ENCODE measurements around the gene DBH.
A peak's percentile ranks its signal among the peaks of the same experiment; 100 is the strongest.
"Not testable (repeated sequence)": the region's sequence is repeated elsewhere in the genome, so short reads cannot be mapped to it uniquely, and the experiment has no call there.

The DBH gene

DNA sequence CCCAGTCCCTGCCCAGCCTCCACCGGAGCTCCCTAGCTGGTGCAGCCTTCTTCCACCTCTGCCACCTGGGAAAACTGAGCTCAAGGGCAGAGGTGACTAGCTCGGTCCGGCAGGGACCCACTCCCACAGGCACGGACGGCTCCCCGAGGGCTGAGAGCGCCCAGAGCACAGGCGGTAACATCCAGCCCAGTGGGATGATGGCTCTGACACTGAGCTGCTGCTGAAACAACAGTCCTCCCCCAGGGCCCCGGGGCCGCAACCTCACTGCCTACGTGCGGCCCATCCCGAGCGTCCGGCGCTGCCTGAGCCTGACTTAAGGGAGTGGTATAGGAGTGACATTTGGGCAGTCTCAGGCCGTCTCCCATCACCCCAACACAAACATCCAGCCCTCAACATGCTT is 30.7 kb upstream of the DBH start:
- DNase-seq: no peak

DNA sequence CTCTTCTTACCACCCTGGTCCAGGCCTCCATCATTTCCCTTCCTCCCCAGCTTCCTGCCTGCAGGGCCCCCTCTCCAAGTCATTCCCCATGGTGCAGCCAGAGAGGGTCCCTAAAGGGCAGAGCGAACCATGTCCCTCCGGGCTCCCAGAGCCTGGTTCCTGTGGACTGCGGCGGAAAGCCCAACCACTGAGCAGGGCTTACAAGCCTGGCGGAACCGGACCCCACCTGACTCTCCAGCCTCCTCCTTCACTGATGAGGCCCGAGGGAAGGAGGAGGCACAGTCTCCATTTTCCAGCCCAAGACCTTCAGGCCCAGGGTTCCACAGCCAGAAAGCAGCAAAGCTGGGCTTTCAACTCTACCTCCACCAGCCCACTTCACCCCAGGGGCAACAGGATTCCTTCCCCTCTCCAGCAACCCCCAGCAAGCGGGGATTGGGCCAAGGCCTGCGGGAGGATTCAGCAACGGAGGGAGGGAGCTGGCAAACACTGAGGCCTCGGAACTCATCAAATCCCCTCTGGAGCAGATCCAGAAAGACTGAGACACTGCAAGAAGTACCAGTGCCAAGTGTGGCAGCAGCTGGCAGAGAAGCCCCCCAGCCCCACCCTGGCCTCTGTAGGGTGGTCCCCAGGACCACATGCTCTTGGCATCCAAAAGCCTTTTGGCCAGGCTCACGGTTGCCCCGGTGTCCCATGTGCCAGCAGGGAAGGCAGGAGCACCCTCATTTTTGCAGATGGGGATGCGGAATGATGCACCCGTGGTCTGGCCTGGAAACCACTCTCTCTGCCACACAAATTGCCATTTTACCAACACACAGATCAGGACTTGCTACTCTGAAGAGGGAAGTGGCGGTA is 30.1 kb upstream of the DBH start:
- DNase-seq: no peak

DNA sequence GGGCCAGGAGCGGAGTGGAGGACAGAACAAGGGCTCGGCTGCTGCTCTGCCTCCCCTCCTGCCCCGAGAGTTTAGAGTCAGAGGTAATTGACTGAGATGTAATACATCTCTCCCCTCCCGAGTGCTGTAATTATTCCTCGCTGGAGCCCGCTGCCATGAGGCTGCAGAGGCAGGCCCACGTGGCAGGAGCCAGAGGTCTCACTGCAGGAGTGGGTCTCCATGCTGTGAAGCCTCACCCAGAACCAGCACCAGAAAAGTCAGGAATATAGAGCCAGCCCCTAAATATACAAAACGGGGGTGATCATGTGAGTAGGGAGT is 29.5 kb upstream of the DBH start:
- no peak for DNase-seq

- no peak for DNase-seq
These were observed 28.8 kb upstream of the DBH start for GRCh38 chr9:133607381-133607780.

- no peak for DNase-seq
These were observed 28.2 kb upstream of the DBH start for GRCh38 chr9:133607976-133608375.

- DNase-seq: no peak
These were observed 27.8 kb upstream of the DBH start for GRCh38 chr9:133608382-133608781.

DNA sequence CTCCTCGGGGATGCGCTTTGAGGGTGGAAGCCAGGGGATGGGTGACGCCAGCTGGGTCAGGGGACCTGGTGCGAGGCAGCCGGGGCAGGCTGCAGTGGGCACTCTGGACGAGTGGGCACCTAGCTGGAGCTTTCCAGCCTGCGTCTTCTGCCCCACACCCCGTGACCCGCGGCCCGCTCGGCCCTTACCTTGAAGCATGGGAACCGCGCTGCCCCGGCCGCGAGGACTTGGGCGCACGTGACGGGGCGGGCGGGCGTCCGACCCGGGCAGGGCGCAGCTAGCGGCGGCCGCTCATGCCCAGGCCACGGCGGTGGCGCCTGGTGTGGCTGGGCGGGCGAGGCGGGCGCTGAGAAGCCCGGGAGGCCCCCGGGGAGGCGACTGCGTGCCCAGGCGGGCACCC is 27.3 kb upstream of the DBH start:
- no peak for DNase-seq

GRCh38 chr9:133609311-133610098 is 26.7 kb upstream of the DBH start, which contains the start of gene FAM163B:
Gene FAM163B, minus strand, starts transcription at chr9:133609389. Its CDS starts 29,166 bp downstream, at chr9:133580223.
- DNase-seq: peak; percentile 12

GRCh38 chr9:133610845-133611244 is 25.3 kb upstream of the DBH start:
- DNase-seq: no peak

GRCh38 chr9:133612051-133612450 is 24.1 kb upstream of the DBH start:
- no peak for DNase-seq

- DNase-seq: no peak
These were observed 23.3 kb upstream of the DBH start for GRCh38 chr9:133612816-133613215.

GRCh38 chr9:133613432-133613831 is 22.7 kb upstream of the DBH start:
- DNase-seq: no peak

DNA sequence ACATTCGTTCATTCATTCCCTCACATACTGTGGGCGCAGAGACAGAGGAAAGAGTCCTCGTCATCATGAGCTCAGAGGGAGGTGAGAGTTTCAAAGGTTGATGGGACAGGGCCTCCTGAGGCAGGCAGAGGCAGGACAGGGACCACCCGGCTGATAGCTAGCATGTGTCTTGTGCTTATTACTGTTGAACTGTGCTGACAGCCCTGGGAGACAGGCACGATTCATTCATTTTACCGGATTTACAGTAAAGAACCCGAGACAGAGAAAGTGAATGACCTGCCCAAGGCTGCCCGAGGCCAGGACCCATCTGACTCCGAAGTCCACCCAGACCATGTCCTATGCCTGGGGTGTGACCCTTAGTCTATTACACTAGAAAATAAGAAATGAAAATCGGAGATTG is 22.1 kb upstream of the DBH start:
- DNase-seq: no peak

GRCh38 chr9:133614678-133615077 is 21.5 kb upstream of the DBH start:
- no peak for DNase-seq

- DNase-seq: no peak
These were observed 21.0 kb upstream of the DBH start for GRCh38 chr9:133615186-133615585.

DNA sequence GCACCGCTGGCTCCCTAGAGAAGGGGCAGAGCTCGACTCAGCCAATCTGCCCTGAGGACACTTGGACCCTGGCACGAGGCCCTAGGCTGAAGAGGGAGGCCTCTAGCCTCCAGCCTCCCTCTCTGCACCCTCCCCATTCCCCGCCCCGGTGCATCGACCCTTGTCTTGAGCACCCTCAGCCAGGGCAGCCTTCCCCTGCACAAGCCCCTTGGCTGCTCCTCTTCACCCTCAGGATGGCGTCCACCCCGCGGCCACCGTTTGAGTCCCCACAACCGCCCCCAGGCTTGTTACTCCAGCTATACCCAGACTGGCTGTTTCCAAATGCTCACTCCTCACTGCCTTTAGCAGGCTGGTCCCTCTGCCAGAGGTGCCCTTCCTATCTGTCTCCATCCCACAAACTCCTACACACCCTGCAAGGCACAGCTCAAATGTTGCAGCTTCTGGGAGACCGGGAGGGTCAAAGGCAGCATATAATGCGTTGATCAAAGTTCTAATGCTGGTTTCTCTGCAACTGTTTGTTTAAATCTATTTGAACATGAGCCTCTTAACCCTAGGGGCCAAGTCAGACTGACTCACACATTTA is 20.5 kb upstream of the DBH start:
- DNase-seq: no peak

DNA sequence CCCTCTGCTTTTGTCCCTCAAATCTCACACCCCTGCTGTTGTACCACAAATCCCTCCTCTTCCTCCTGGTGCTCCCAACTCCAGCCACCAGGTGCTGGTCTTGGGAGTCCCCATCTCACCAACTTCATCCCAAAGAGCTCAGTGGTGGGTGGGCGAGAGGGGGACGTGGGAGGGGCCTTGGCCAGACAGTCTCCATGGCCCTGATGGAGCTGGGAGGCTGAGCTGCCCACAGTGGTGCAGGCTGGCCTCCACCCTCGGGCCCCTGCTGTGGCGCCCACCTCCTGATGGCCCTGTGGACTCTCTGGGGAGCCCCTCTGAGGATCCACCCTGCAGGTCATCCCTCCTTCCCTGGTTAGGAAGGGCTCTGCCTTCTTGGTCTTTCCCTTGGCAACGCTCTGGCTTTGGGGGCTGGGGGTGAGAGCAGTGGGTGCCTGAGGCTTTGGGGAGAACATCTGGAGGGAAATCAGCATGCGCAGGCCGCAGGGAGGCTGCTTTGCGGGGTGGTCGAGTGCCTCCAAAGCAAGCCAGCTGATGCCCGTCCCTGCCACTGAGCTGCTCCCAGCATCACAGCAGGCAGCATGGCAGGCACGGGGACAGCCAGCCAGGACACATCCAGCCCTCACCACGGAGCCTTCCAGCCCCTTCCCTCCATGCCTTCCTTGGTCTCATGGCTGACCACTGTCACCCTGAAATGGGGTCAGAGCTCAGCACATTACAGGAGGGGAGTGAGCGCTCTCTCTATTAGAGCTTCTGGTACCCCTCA is 19.3 kb upstream of the DBH start:
- DNase-seq: no peak

- no peak for DNase-seq
These were observed 17.4 kb upstream of the DBH start for GRCh38 chr9:133618726-133619125.

GRCh38 chr9:133619791-133620190 is 16.4 kb upstream of the DBH start:
- no peak for DNase-seq

GRCh38 chr9:133621725-133622267 is 14.4 kb upstream of the DBH start:
- DNase-seq: no peak

GRCh38 chr9:133622555-133622954 is 13.6 kb upstream of the DBH start:
- DNase-seq: no peak

DNA sequence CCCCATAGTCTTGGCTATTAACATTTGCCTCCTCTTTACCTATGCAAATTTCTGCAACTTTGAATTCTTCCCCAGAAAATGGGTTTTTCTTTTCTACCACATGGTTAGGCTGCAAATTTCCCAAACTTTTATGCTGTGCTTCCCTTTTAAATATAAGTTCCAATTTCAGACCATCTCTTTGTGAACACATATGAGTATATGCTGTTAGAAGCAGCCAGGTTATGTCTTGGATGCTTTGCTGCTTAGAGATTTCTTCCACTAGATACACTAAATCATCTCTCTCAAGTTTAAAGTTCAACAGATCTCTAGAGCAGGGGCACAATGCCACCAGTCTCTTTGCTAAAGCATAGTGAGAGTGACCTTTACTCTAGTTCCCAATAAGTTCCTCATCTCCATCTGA is 10.2 kb upstream of the DBH start:
- not testable (repeated sequence) for DNase-seq

- no peak for DNase-seq
These were observed 8.8 kb upstream of the DBH start for GRCh38 chr9:133627341-133627740.

Data from fibroblast of upper back skin (primary cell).